ENCODE measurements around the gene ZSCAN16.

Gene ZSCAN16

DNA sequence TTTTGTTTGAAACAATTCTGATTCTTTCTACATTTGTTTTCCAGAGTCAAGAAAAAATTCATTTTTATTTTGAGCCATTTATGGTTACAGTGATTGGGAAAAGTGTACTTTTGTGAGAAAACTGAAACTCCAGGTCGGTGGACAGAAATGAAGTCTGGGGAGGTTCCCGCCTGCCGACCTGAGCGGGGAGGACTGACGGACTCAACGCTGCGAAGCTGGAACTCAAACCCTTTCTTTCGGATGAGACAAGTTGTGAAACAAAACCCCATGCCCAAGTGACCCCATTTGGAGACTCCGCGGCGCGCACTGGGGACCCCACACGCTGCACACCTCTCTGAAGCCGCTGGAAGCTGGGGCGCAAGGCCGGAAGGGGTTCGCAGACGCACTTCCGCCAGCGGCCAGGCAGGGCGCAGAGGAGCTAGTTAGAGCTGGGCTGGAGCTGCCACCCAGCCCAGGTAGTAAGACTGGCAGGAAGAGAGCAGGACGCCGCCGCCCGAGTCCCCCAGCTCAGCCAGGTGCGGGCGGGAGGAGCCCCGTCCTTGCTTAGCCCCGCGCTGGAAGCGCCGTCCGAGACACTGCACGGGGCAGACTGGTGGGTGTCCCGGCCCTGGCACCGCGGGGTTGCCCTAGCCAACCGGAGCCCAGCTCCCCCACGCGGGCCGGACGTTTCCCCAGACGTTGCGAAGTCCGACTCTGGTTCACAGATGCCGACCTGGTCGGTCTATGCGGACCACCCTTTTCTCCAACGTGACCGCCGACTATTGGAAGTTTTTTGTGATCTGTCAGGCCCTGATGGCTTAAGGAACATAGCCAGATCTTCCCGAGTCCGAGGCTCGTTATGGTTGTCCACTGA lies 19.8 kb upstream of the ZSCAN16 start:
- Histone ChIP-seq H3K4me1 (ENCODE audit: control insufficient read depth, low read depth, low read length) (no peaks in the 10 kb centered on the region), H4K8ac (ENCODE audit: low read depth, low read length) (no peak overlapping the region), H3K27ac (ENCODE audit: low read depth, low read length) (no peak overlapping the region), H2BK15ac (replicated peaks; ENCODE audit: low read depth) (no peak overlapping the region), H3K27me3 (ENCODE audit: insufficient read depth, low read length, poor library complexity) (no peaks in the 10 kb centered on the region), H3K4me3 (ENCODE audit: low read length) (peak overlapping the region; percentile 67), H3K79me1 (ENCODE audit: low read length) (no peaks in the 10 kb centered on the region), H3K18ac (ENCODE audit: low read length) (peak overlapping the region; percentile 54), H2AK5ac (ENCODE audit: low read length) (no peak overlapping the region), H2BK120ac (ENCODE audit: low read depth, low read length) (no peak overlapping the region), H3K9ac (ENCODE audit: low read length) (peak overlapping the region; percentile 83), H3K79me2 (ENCODE audit: control insufficient read depth, insufficient read depth, low read length) (no peaks in the 10 kb centered on the region), H3K23ac (ENCODE audit: low read length) (no peak overlapping the region), H3K56ac (ENCODE audit: low read length) (peak overlapping the region; percentile 95), H3K4ac (ENCODE audit: low read depth, low read length) (no peak overlapping the region), H3K4me2 (ENCODE audit: low read length) (peak overlapping the region; percentile 92), H2BK5ac (ENCODE audit: low read length) (no peak overlapping the region), H3K36me3 (ENCODE audit: control insufficient read depth, insufficient read depth, low read length) (no peaks in the 10 kb centered on the region), H4K5ac (ENCODE audit: low read length) (no peak overlapping the region)
- peak; percentile 86 for DNase-seq
- no CpG with 5 or more reads among the region's 54 CpGs for WGBS (ENCODE audit: extremely low coverage, insufficient coverage, low lambda C conversion rate)

DNA sequence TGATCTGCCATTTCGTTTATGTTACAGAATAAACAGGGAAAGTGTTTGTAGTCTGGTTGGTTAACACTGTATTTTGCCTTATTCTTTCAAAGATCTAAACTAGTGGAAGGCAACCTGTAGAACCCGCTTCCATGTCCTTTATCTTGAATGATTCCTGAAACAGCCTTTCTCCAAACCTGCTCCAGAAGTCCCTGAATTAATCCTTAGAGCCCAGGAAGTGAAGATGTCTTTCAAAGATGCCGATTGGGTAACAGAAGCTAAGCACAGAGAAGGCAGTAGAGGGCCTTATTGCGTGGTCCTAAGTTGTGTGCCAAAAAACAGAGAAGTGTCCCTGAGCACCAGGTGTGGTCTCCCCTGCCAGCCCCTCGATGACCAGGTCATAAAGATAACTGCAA lies 19.2 kb upstream of the ZSCAN16 start:
- DNase-seq: peak; percentile 36
- H3K4me2 ChIP-seq (ENCODE audit: low read length): peak overlapping the region; percentile 92
- H3K18ac ChIP-seq (ENCODE audit: low read length): no peak overlapping the region
- H3K79me1 ChIP-seq (ENCODE audit: low read length): no peaks in the 10 kb centered on the region
- no peak overlapping the region for H2BK15ac ChIP-seq (replicated peaks; ENCODE audit: low read depth)
- H3K27ac ChIP-seq (ENCODE audit: low read depth, low read length): no peak overlapping the region
- no peaks in the 10 kb centered on the region for H3K4me1 ChIP-seq (ENCODE audit: control insufficient read depth, low read depth, low read length)
- peak overlapping the region; percentile 95 for H3K56ac ChIP-seq (ENCODE audit: low read length)
- no peak overlapping the region for H4K5ac ChIP-seq (ENCODE audit: low read length)
- no peak overlapping the region for H2BK120ac ChIP-seq (ENCODE audit: low read depth, low read length)
- no CpG with 5 or more reads among the region's 5 CpGs for WGBS (ENCODE audit: extremely low coverage, insufficient coverage, low lambda C conversion rate)
- no peak overlapping the region for H2BK5ac ChIP-seq (ENCODE audit: low read length)
- no peaks in the 10 kb centered on the region for H3K36me3 ChIP-seq (ENCODE audit: control insufficient read depth, insufficient read depth, low read length)
- peak overlapping the region; percentile 83 for H3K9ac ChIP-seq (ENCODE audit: low read length)
- H3K4ac ChIP-seq (ENCODE audit: low read depth, low read length): no peak overlapping the region
- no peaks in the 10 kb centered on the region for H3K27me3 ChIP-seq (ENCODE audit: insufficient read depth, low read length, poor library complexity)
- H3K79me2 ChIP-seq (ENCODE audit: control insufficient read depth, insufficient read depth, low read length): no peaks in the 10 kb centered on the region
- H4K8ac ChIP-seq (ENCODE audit: low read depth, low read length): no peak overlapping the region
- no peak overlapping the region for H2AK5ac ChIP-seq (ENCODE audit: low read length)
- H3K23ac ChIP-seq (ENCODE audit: low read length): no peak overlapping the region
- H3K4me3 ChIP-seq (ENCODE audit: low read length): peak overlapping the region; percentile 67

- no peak overlapping the region for H3K56ac ChIP-seq (ENCODE audit: low read length)
- no peak overlapping the region for H3K4ac ChIP-seq (ENCODE audit: low read depth, low read length)
- no CpG with 5 or more reads among the region's 3 CpGs for WGBS (ENCODE audit: extremely low coverage, insufficient coverage, low lambda C conversion rate)
- H2BK15ac ChIP-seq (replicated peaks; ENCODE audit: low read depth): no peak overlapping the region
- H3K36me3 ChIP-seq (ENCODE audit: control insufficient read depth, insufficient read depth, low read length): no peaks in the 10 kb centered on the region
- no peak for DNase-seq
- no peak overlapping the region for H3K18ac ChIP-seq (ENCODE audit: low read length)
- H3K27me3 ChIP-seq (ENCODE audit: insufficient read depth, low read length, poor library complexity): no peaks in the 10 kb centered on the region
- no peak overlapping the region for H3K4me2 ChIP-seq (ENCODE audit: low read length)
- H3K27ac ChIP-seq (ENCODE audit: low read depth, low read length): no peak overlapping the region
- H4K8ac ChIP-seq (ENCODE audit: low read depth, low read length): no peak overlapping the region
- no peaks in the 10 kb centered on the region for H3K79me2 ChIP-seq (ENCODE audit: control insufficient read depth, insufficient read depth, low read length)
- H3K4me3 ChIP-seq (ENCODE audit: low read length): no peak overlapping the region
- H3K9ac ChIP-seq (ENCODE audit: low read length): no peak overlapping the region
- no peaks in the 10 kb centered on the region for H3K79me1 ChIP-seq (ENCODE audit: low read length)
- no peaks in the 10 kb centered on the region for H3K4me1 ChIP-seq (ENCODE audit: control insufficient read depth, low read depth, low read length)
- no peak overlapping the region for H2AK5ac ChIP-seq (ENCODE audit: low read length)
- no peak overlapping the region for H2BK5ac ChIP-seq (ENCODE audit: low read length)
- H4K5ac ChIP-seq (ENCODE audit: low read length): no peak overlapping the region
- no peak overlapping the region for H2BK120ac ChIP-seq (ENCODE audit: low read depth, low read length)
- H3K23ac ChIP-seq (ENCODE audit: low read length): no peak overlapping the region
Observed at GRCh38 chr6:28107506-28107905, 16.9 kb upstream of the ZSCAN16 start.

- H3K23ac ChIP-seq (ENCODE audit: low read length): no peak overlapping the region
- no peak overlapping the region for H4K5ac ChIP-seq (ENCODE audit: low read length)
- H2BK15ac ChIP-seq (replicated peaks; ENCODE audit: low read depth): no peak overlapping the region
- no peaks in the 10 kb centered on the region for H3K79me1 ChIP-seq (ENCODE audit: low read length)
- H3K27ac ChIP-seq (ENCODE audit: low read depth, low read length): no peak overlapping the region
- no peak overlapping the region for H3K18ac ChIP-seq (ENCODE audit: low read length)
- H3K56ac ChIP-seq (ENCODE audit: low read length): no peak overlapping the region
- no peak overlapping the region for H3K4me2 ChIP-seq (ENCODE audit: low read length)
- H3K36me3 ChIP-seq (ENCODE audit: control insufficient read depth, insufficient read depth, low read length): peaks cover 3% of the 10 kb centered on the region
- DNase-seq: no peak
- H2AK5ac ChIP-seq (ENCODE audit: low read length): no peak overlapping the region
- H2BK120ac ChIP-seq (ENCODE audit: low read depth, low read length): no peak overlapping the region
- no peak overlapping the region for H4K8ac ChIP-seq (ENCODE audit: low read depth, low read length)
- WGBS (ENCODE audit: extremely low coverage, insufficient coverage, low lambda C conversion rate): no CpG with 5 or more reads among the region's 3 CpGs
- no peak overlapping the region for H3K9ac ChIP-seq (ENCODE audit: low read length)
- no peak overlapping the region for H2BK5ac ChIP-seq (ENCODE audit: low read length)
- no peaks in the 10 kb centered on the region for H3K4me1 ChIP-seq (ENCODE audit: control insufficient read depth, low read depth, low read length)
- H3K79me2 ChIP-seq (ENCODE audit: control insufficient read depth, insufficient read depth, low read length): no peaks in the 10 kb centered on the region
- H3K27me3 ChIP-seq (ENCODE audit: insufficient read depth, low read length, poor library complexity): no peaks in the 10 kb centered on the region
- H3K4ac ChIP-seq (ENCODE audit: low read depth, low read length): no peak overlapping the region
- H3K4me3 ChIP-seq (ENCODE audit: low read length): no peak overlapping the region
Observed at GRCh38 chr6:28111964-28112363, 12.4 kb upstream of the ZSCAN16 start.

GRCh38 chr6:28115799-28116198 lies 8.6 kb upstream of the ZSCAN16 start:
- no peak overlapping the region for H4K8ac ChIP-seq (ENCODE audit: low read depth, low read length)
- no peak overlapping the region for H3K18ac ChIP-seq (ENCODE audit: low read length)
- no peak overlapping the region for H3K4me2 ChIP-seq (ENCODE audit: low read length)
- no peak overlapping the region for H3K56ac ChIP-seq (ENCODE audit: low read length)
- H3K79me1 ChIP-seq (ENCODE audit: low read length): no peaks in the 10 kb centered on the region
- no peak overlapping the region for H2BK5ac ChIP-seq (ENCODE audit: low read length)
- no peak overlapping the region for H3K4ac ChIP-seq (ENCODE audit: low read depth, low read length)
- H3K36me3 ChIP-seq (ENCODE audit: control insufficient read depth, insufficient read depth, low read length): peaks cover 4% of the 10 kb centered on the region
- whole genome bisulfite sequencing (ENCODE audit: extremely low coverage, insufficient coverage, low lambda C conversion rate): no CpG with 5 or more reads among the region's 2 CpGs
- DNase-seq: no peak
- no peak overlapping the region for H3K9ac ChIP-seq (ENCODE audit: low read length)
- no peaks in the 10 kb centered on the region for H3K27me3 ChIP-seq (ENCODE audit: insufficient read depth, low read length, poor library complexity)
- H3K79me2 ChIP-seq (ENCODE audit: control insufficient read depth, insufficient read depth, low read length): no peaks in the 10 kb centered on the region
- no peaks in the 10 kb centered on the region for H3K4me1 ChIP-seq (ENCODE audit: control insufficient read depth, low read depth, low read length)
- H3K27ac ChIP-seq (ENCODE audit: low read depth, low read length): no peak overlapping the region
- H3K4me3 ChIP-seq (ENCODE audit: low read length): no peak overlapping the region
- H2AK5ac ChIP-seq (ENCODE audit: low read length): no peak overlapping the region
- H2BK15ac ChIP-seq (replicated peaks; ENCODE audit: low read depth): no peak overlapping the region
- H4K5ac ChIP-seq (ENCODE audit: low read length): no peak overlapping the region
- no peak overlapping the region for H2BK120ac ChIP-seq (ENCODE audit: low read depth, low read length)
- no peak overlapping the region for H3K23ac ChIP-seq (ENCODE audit: low read length)

Measured in mesendoderm (in vitro differentiated cells).